A673 (cell line): Measurements from ENCODE around the gene ATP5F1E. TPM values are rescaled to one million over a fixed set of nuclear protein-coding genes. Genes with fewer than 3 reads are reported as not detected.

Experiments used
- BruUV-seq: library from RNA; stranded (reverse); fragments of 400-500 nt; replicated peaks from 2 replicates; lab custom pipeline; 2021; lab: Mats Ljungman, UMichigan
- CTCF ChIA-PET: fragments of 300-600 bp; sonication (Branson Sonifier 250); formaldehyde crosslinking; loops from one replicate; lab custom pipeline; 2022; ENCODE audit warnings: antibody characterized with exemption; lab: Charles Lee
- POLR2A ChIA-PET: fragments of 300-600 bp; sonication (Branson Sonifier 250); formaldehyde crosslinking; loops from one replicate; lab custom pipeline; 2022; ENCODE audit warnings: antibody characterized with exemption; ENCODE audit not compliant: low non-redundant PET; lab: Charles Lee
- DNase-seq: peaks from one replicate; pipeline ENCODE4 v3.0.0-alpha.2; 2015; ENCODE audit warnings: low spot score
- H3K27ac ChIP-seq: fragments of 200-600 bp; sonication (generic); 2 replicates; pipeline ENCODE4 v1.5.1; 2016; ENCODE audit warnings: mixed run types, low read depth, mild to moderate bottlenecking, mixed read lengths, antibody characterized with exemption, low read length; ENCODE audit not compliant: poor library complexity, severe bottlenecking
- H3K27me3 ChIP-seq: fragments of 200-600 bp; sonication (generic); replicated peaks from 2 replicates; pipeline ENCODE4 v1.6.1; 2017; ENCODE audit warnings: mixed run types, low read depth, mild to moderate bottlenecking, mixed read lengths, antibody characterized with exemption, low read length; ENCODE audit not compliant: insufficient read depth, poor library complexity
- H3K36me3 ChIP-seq: fragments of 200-600 bp; sonication (generic); 2 replicates; pipeline ENCODE4 v1.6.1; 2016; ENCODE audit warnings: mixed run types, mild to moderate bottlenecking, mixed read lengths, antibody characterized with exemption, low read length; ENCODE audit not compliant: insufficient read depth, poor library complexity, severe bottlenecking
- H3K4me1 ChIP-seq: fragments of 200-600 bp; sonication (generic); 2 replicates; pipeline ENCODE4 v1.6.1; 2017; ENCODE audit warnings: mixed run types, mild to moderate bottlenecking, mixed read lengths, antibody characterized with exemption, low read length; ENCODE audit not compliant: insufficient read depth, poor library complexity, severe bottlenecking
- H3K4me3 ChIP-seq: fragments of 200-600 bp; sonication (generic); 2 replicates; pipeline ENCODE4 v1.5.1; 2016; ENCODE audit warnings: low read depth, mixed run types, mild to moderate bottlenecking, mixed read lengths, low read length; ENCODE audit not compliant: poor library complexity, severe bottlenecking
- H3K9me3 ChIP-seq: fragments of 200-600 bp; sonication (generic); 2 replicates; pipeline ENCODE4 v1.6.1; 2016; ENCODE audit warnings: mixed run types, low read depth, mild to moderate bottlenecking, mixed read lengths, antibody characterized with exemption, low read length; ENCODE audit not compliant: poor library complexity, severe bottlenecking
- CTCF ChIP-seq: fragments of 300-800, 200-600 bp; sonication (generic); conservative IDR thresholded peaks from 2 replicates; pipeline ENCODE4 v1.5.1; 2017; ENCODE audit warnings: low read depth, mild to moderate bottlenecking, antibody characterized with exemption, low read length, moderate library complexity, mixed read lengths
- EZH2 ChIP-seq: fragments of 200-600 bp; sonication (generic); IDR thresholded peaks from 2 replicates; pipeline ENCODE4 v1.6.1; 2017; ENCODE audit warnings: borderline replicate concordance, low read depth, mild to moderate bottlenecking, mixed read lengths, antibody characterized with exemption, low read length; ENCODE audit not compliant: poor library complexity, severe bottlenecking
- intact Hi-C: fragments of 100-400 bp; cut with micrococcal nuclease; formaldehyde crosslinking; loops from one replicate; pipeline ENCODE4 v1.10.0; 2022; ENCODE audit not compliant: unreplicated experiment
- total RNA-seq: library from RNA; stranded (reverse); gene quantifications from 2 replicates; pipeline ENCODE4 v1.2.3, GENCODE V29; 2021

The ATP5F1E gene
- total RNA-seq, 1 experiment from 2014 or later: 76.8 TPM

- Histone ChIP-seq H3K27me3 (no peaks in the 10 kb centered on the region), H3K4me1 (peaks cover 15% of the 10 kb centered on the region), H3K4me3 (no peak overlapping the region), H3K9me3 (no peaks in the 10 kb centered on the region), H3K27ac (no peak overlapping the region), H3K36me3 (no peaks in the 10 kb centered on the region)
- intact Hi-C loops: no loop called here
- no TSS peak for BruUV-seq
- CTCF ChIA-PET: no interaction called here
- no peak for TF ChIP-seq EZH2
- TF ChIP-seq CTCF: no peak
- POLR2A ChIA-PET: interaction anchor here (1.0 kb wide), 1 partner anchor 30 kb away, joined by 3 read pairs; no protein-coding TSS in a partner anchor
- DNase-seq: no peak
These were observed 15.2 kb downstream of the ATP5F1E start for GRCh38 chr20:59016795-59017492.

- no peak overlapping the region for H3K27ac ChIP-seq
- peaks cover 7% of the 10 kb centered on the region for H3K4me1 ChIP-seq
- no TSS peak for BruUV-seq
These were observed 16.1 kb downstream of the ATP5F1E start for GRCh38 chr20:59015812-59016711.

GRCh38 chr20:59015411-59015810 is 16.7 kb downstream of the ATP5F1E start:
- no TSS peak for BruUV-seq
- ChIA-PET CTCF (no interaction called here), POLR2A (no interaction called here)
- DNase-seq: no peak
- no peak overlapping the region for H3K27ac ChIP-seq
- H3K4me1 ChIP-seq: peaks cover 2% of the 10 kb centered on the region
- H3K36me3 ChIP-seq: no peaks in the 10 kb centered on the region
- no peak overlapping the region for H3K4me3 ChIP-seq
- intact Hi-C loops: no loop called here
- no peaks in the 10 kb centered on the region for H3K27me3 ChIP-seq
- TF ChIP-seq EZH2: no peak
- no peak for TF ChIP-seq CTCF
- H3K9me3 ChIP-seq: no peaks in the 10 kb centered on the region

More at GRCh38 chr20:59015812-59016711, 16.1 kb downstream of the ATP5F1E start:
- Histone ChIP-seq H3K9me3 (no peaks in the 10 kb centered on the region), H3K4me3 (no peak overlapping the region), H3K36me3 (no peaks in the 10 kb centered on the region), H3K27me3 (no peaks in the 10 kb centered on the region)
- no peak for TF ChIP-seq CTCF
- no peak for TF ChIP-seq EZH2
- intact Hi-C loops: no loop called here
- ChIA-PET POLR2A (interaction anchor here (1.0 kb wide), 1 partner anchor 29 kb away, joined by 3 read pairs; no protein-coding TSS in a partner anchor), CTCF (no interaction called here)
- DNase-seq: no peak
